ENCODE results near the gene MTCH1. TPM values are rescaled to one million over a fixed set of nuclear protein-coding genes. Genes with fewer than 3 reads are reported as not detected.
"Not testable (repeated sequence)": the region's sequence is repeated elsewhere in the genome, so short reads cannot be mapped to it uniquely, and the experiment has no call there.

The MTCH1 gene
- total RNA-seq, 1 donor from 2014 or later, result 63.8 TPM

DNA sequence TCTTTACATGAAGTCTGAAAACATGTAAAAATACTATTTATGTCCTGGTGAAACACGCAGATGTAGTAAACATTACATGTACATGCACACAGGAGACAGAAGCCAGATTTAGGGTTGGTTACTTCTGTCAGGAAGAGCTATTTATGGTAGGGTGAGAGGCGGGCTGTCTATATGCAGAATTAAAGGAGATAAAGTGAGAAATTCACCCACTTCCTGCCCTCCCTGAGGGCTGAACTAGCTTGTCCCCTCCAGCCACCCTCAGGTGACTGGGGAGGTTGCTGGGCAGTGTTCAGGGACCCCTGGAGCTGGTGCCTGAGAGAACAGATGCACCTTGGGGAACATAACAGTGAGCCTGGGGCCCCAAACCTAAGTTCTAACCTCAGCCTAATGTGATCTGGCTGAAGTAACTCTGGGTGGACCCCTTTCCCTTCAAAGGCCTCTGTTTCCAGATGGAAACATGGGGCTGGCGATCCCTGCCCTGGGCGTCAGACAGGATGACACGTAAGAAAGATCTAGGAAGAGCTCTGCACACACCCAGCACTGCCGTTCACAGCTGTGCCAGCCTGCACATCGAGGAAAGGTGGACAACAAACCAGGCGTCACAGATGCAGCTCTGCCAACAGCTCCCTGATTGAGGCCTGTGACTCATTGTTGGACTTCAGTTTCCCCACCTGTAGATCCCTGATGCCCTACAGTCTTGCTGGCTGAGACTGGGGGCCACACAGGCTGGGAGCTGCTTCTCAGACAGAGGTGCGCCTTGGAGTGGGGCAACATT is 30.1 kb downstream of the MTCH1 start:
- DNase-seq (ENCODE audit: low spot score) (no peak), ATAC-seq (no peak)

- ATAC-seq (no peak), DNase-seq (ENCODE audit: low spot score) (no peak)
Measured at GRCh38 chr6:36955136-36955535, 30.9 kb downstream of the MTCH1 start.

DNA sequence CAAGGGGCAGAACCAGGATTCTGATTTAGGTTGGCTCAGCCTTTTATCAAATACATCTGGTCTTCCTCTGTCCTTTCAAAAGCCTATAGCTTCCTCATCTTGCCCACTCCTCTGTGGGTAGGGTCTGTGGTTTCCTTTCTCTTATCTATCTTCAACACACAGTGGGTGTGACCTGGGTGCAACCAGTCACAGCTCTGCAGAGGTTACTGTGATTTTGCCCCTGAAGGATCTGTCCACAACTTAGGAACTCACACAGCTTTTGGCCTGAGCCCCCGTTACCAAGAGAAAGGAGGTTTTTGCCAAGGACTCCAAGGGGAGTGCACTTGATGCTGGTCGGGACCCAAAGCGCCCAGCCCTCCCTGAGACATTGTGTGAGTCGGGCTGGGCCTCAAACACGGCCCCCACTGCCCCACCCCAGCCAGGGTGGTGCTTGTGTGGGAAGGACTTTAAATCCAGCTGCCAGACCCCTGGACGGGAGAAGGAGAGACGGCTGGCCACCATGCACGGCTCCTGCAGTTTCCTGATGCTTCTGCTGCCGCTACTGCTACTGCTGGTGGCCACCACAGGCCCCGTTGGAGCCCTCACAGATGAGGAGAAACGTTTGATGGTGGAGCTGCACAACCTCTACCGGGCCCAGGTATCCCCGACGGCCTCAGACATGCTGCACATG is 31.6 kb downstream of the MTCH1 start, which contains the start of gene PI16:
Gene PI16 (plus strand): TSS at position 477 of the 670 bp plus-strand sequence. CDS start 23 bp downstream, at position 500.
- no peak for DNase-seq (ENCODE audit: low spot score)
- no peak for ATAC-seq

GRCh38 chr6:36953931-36954261 is 32.1 kb downstream of the MTCH1 start:
- DNase-seq (ENCODE audit: low spot score) (no peak), ATAC-seq (no peak)

- DNase-seq (ENCODE audit: low spot score), result no peak
- no peak for ATAC-seq
Measured at GRCh38 chr6:36949636-36950035, 36.4 kb downstream of the MTCH1 start.

GRCh38 chr6:36949076-36949475 is 36.9 kb downstream of the MTCH1 start:
- ATAC-seq; DNase-seq (ENCODE audit: low spot score): not testable (repeated sequence)

- no peak for ATAC-seq
- no peak for DNase-seq (ENCODE audit: low spot score)
Measured at GRCh38 chr6:36947570-36948351, 38.2 kb downstream of the MTCH1 start.

DNA sequence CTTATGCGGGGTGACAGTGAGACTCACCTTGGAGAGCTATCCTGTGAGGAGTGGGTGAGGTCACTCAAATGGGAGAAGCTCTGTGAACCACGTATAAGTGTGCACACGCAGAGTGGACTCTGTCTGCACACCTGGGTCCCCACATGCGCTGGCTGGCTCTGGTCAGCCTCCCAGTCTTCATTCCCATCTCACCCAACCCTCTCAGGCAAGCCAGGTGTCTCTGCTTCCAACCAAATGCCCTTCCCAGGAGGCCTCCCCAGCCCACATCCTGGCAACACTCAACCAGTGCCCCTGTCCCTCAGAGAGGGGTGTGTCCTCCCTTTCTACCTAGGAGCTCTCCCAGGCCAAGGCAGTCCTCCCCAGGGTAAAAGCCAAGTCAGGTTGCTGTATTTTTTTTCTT is 39.5 kb downstream of the MTCH1 start:
- DNase-seq (ENCODE audit: low spot score), result no peak
- ATAC-seq, result no peak

DNA sequence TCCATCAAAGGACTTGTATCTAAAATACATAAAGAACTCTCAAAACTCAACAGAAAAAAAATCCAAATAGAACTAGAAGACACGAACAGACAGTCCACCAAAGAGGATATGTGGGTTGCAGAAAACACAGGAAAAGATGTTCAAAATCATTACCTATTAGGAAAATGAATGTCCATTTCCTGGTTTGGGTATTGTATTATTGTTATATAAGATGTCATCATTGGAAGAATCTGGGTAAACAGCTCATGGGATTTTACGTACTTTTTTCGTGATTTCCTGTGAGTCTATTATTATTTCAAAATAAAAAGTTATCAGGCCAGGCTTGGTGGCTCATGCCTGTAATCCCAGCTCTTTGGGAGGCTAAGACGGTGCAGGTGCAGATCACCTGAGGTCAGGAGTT is 40.7 kb downstream of the MTCH1 start:
- no peak for DNase-seq (ENCODE audit: low spot score)
- ATAC-seq, result no peak

GRCh38 chr6:36944650-36945049 is 41.3 kb downstream of the MTCH1 start:
- ATAC-seq (no peak), DNase-seq (ENCODE audit: low spot score) (no peak)

- not testable (repeated sequence) for ATAC-seq; DNase-seq (ENCODE audit: low spot score)
Measured at GRCh38 chr6:36942329-36942728, 43.7 kb downstream of the MTCH1 start.

DNA sequence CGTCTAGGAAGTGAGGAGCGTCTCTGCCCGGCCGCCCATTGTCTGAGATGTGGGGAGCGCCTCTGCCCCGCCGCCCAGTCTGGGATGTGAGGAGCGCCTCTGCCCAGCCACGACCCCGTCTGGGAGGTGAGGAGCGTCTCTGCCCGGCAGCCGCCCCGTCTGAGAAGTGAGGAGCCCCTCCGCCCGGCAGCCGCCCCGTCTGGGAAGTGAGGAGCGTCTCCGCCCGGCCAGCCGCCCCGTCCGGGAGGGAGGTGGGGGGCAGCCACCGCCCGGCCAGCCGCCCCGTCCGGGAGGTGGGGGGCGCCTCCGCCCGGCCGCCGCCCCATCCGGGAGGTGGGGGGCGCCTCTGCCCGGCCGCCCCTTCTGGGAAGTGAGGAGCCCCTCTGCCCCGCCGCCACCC is 44.4 kb downstream of the MTCH1 start:
- not testable (repeated sequence) for ATAC-seq; DNase-seq (ENCODE audit: low spot score)

GRCh38 chr6:36940027-36940426 is 46.0 kb downstream of the MTCH1 start:
- DNase-seq (ENCODE audit: low spot score) (no peak), ATAC-seq (no peak)

GRCh38 chr6:36939005-36939404 is 47.0 kb downstream of the MTCH1 start:
- not testable (repeated sequence) for ATAC-seq; DNase-seq (ENCODE audit: low spot score)

DNA sequence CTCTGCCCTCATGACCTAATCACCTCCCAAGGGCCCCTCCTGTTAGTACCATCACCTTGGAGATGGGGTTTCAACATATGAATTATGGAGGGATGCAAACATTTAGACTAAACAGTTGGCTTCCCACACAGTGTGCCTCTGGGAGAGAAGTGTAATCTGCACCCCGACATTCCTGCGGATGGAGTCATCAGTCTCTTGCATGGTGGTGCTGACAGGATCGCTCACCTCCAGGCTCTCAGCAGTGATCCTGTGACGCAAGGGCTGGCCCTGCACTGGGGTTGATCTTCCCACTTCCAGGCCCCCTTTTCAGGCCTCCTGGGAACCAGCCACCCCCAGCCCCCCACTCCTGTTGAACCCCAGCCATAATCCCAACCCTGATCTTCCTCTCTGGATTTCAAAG is 47.5 kb downstream of the MTCH1 start:
- DNase-seq (ENCODE audit: low spot score) (no peak), ATAC-seq (no peak)

- no peak for DNase-seq (ENCODE audit: low spot score)
- ATAC-seq, result no peak
Measured at GRCh38 chr6:36937896-36938295, 48.1 kb downstream of the MTCH1 start.

DNA sequence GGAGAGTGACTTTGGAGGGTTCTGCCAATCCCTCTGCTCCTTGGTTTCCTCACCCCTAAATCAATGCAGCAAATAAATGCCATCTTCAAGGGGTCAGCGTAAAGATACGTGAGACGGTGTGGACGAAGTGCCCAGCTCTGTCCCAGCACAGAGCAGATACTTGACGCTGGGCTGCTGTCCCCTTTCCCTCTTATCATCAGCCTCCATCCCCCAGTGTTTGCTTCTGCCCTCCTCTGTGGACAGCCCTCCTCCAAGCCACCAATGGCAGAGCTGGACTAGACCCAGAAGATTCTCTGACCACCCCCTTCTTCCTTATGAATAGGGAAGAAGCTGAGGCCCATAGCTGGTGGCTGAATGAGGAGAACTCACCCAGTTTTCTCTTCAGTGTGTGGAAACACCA is 49.2 kb downstream of the MTCH1 start:
- DNase-seq (ENCODE audit: low spot score), result no peak
- ATAC-seq, result no peak

DNA sequence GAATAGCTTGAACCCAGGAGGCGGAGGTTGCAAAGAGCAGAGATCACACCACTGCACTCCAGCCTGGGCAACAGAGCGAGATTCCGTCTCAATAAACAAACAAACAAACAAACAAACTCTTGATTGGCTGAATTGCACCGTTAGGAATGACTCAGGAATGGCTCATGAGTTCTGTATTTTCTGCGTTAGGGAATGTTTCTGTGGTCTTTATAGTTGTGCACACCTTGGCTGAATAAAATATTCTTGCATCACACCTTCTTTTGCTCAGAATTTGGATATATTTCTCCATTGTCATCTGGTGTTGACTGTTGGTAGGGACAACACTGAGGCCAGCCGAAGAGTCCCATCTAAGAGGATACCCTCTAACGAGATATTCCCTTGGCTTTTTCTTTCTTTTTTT is 51.1 kb downstream of the MTCH1 start:
- no peak for ATAC-seq
- DNase-seq (ENCODE audit: low spot score), result no peak

GRCh38 chr6:36933519-36933918 is 52.5 kb downstream of the MTCH1 start:
- DNase-seq (ENCODE audit: low spot score) (no peak), ATAC-seq (no peak)

GRCh38 chr6:36933102-36933501 is 52.9 kb downstream of the MTCH1 start:
- DNase-seq (ENCODE audit: low spot score) (no peak), ATAC-seq (no peak)

DNA sequence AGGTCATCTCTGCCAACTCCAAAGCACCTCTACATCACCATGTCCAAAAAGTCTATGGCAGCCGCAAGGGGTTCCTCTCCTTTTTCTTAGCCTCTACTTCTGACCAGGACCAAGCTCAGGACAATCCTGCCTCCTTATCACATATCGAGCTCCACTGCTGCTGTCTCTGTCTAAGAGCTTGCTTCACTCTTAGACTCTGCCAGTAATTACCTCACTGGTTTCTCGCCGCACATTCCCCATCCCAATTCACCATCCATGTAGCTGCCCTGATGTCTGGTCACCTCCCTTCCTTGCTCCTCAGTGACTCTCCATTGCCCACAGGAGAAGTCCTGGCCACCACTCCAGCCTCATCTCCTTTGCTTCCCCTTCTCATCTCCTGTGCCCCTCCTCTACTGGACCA is 55.5 kb downstream of the MTCH1 start:
- no peak for DNase-seq (ENCODE audit: low spot score)
- no peak for ATAC-seq

DNA sequence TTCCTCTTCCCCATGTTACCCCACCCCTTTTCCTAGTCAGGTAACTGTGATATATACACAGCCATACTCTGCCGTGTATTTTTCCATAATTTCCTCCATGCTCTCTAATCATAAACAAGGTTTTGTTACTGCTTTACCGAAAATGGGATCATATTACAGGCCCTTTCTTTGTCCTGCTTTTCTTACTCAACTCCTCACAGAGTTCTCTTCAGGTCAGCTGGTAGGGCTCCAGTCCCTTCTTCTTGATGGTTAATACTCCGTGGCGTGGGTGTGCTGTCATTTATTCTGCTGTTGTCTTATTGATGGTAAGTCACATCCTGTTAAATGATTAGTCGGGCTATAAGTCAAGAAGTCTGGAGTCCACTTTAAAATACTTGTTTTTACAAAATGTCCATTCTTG is 56.4 kb downstream of the MTCH1 start:
- no peak for DNase-seq (ENCODE audit: low spot score)
- ATAC-seq, result no peak
